A549 (cell line): ENCODE measurements around the gene GTF3A. TPM values are rescaled to one million over a fixed set of nuclear protein-coding genes. Genes with fewer than 3 reads are reported as not detected.

Source experiments
- ATAC-seq, 2 experiments: fragments of 200-7000 bp in 1 of 2; fragments of >200 bp in 1 of 2; cut with Nextera tagmentation in 1 of 2; cut with Tn5 transposase in 1 of 2; 3 replicates each; pipeline versions ENCODE4 v1.8.0 to v1.9.1; 2018 to 2020; ENCODE audit warnings: mild to moderate bottlenecking in 1 of 2, moderate library complexity in 1 of 2
- CTCF ChIA-PET: fragments of 300-600 bp; sonication (Branson Sonifier 250); formaldehyde crosslinking; extraction: SDS; loops from one replicate; lab custom pipeline; 2021; ENCODE audit warnings: antibody characterized with exemption, inconsistent platforms; lab: Yijun Ruan, JAX
- POLR2A ChIA-PET: fragments of 350-600 bp; formaldehyde crosslinking; extraction: SDS; loops from one replicate; lab custom pipeline; 2021; ENCODE audit warnings: antibody characterized with exemption, inconsistent platforms; lab: Yijun Ruan, JAX
- DNase-seq, 2 experiments: peaks; one replicate each; pipeline versions ENCODE4 v3.0.0 to v3.0.0-alpha.2; 2011 to 2016; ENCODE audit warnings: low read depth in 1 of 2, low spot score in 1 of 2
- FAIRE-seq: peaks from 2 replicates; lab custom pipeline; 2011; peaks lifted over from hg19 to GRCh38; lab: Jason Lieb, UNC
- H3K27ac ChIP-seq, 2 experiments: fragments of >200 bp; sonication (Bioruptor Twin); formaldehyde crosslinking; 3 replicates each; pipeline ENCODE4 v1.5.1; 2016 to 2017
- H3K4me1 ChIP-seq: fragments of >200 bp; sonication (Bioruptor Twin); formaldehyde crosslinking; 3 replicates; pipeline ENCODE4 v1.6.1; 2016
- H3K4me2 ChIP-seq: fragments of >200 bp; sonication (Bioruptor Twin); formaldehyde crosslinking; 3 replicates; pipeline ENCODE4 v1.6.1; 2016
- H3K4me3 ChIP-seq: fragments of >200 bp; sonication (Bioruptor Twin); formaldehyde crosslinking; 3 replicates; pipeline ENCODE4 v1.5.1; 2016
- H3K9me3 ChIP-seq: fragments of >200 bp; sonication (Bioruptor Twin); formaldehyde crosslinking; 3 replicates; pipeline ENCODE4 v1.6.1; 2016
- BCL3 ChIP-seq: fragments of >200 bp; sonication (Bioruptor Twin); formaldehyde crosslinking; IDR thresholded peaks from 3 replicates; pipeline ENCODE4 v1.6.1; 2016
- BHLHE40 ChIP-seq: IDR thresholded peaks from 2 replicates; pipeline ENCODE4 v1.6.1; 2012; ENCODE audit warnings: low read depth, low read length, inconsistent platforms
- CBX2 ChIP-seq: fragments of 200-600 bp; sonication (generic); IDR thresholded peaks from 2 replicates; pipeline ENCODE4 v1.6.1; 2016; ENCODE audit warnings: low read depth, mild to moderate bottlenecking, borderline replicate concordance
- CBX8 ChIP-seq: fragments of 200-600 bp; sonication (generic); IDR thresholded peaks from 2 replicates; pipeline ENCODE4 v1.6.1; 2016
- CHD2 ChIP-seq: fragments of 150-350 bp; IDR thresholded peaks from 2 replicates; pipeline ENCODE4 v1.6.1; 2014; ENCODE audit warnings: low read length; ENCODE audit not compliant: partially characterized antibody
- E2F6 ChIP-seq: IDR thresholded peaks from 2 replicates; pipeline ENCODE4 v1.6.1; 2012; ENCODE audit warnings: low read depth, borderline replicate concordance
- EHMT2 ChIP-seq: fragments of 200-600 bp; sonication (generic); IDR thresholded peaks from 2 replicates; pipeline ENCODE4 v1.6.1; 2016; ENCODE audit warnings: antibody characterized with exemption, low read depth, mild to moderate bottlenecking, moderate library complexity
- ELK1 ChIP-seq: fragments of 150-350 bp; IDR thresholded peaks from 2 replicates; pipeline ENCODE4 v1.6.1; 2014; ENCODE audit warnings: low read depth, mild to moderate bottlenecking, low read length
- ESRRA ChIP-seq: fragments of 150-350 bp; IDR thresholded peaks from 2 replicates; pipeline ENCODE4 v1.6.1; 2014; ENCODE audit warnings: mild to moderate bottlenecking, low read length, borderline replicate concordance
- FOSL2 ChIP-seq, 2 experiments: fragments of 450-650 bp in 1 of 2; fragments of >200 bp in 1 of 2; sonication (Bioruptor Twin) in 1 of 2; formaldehyde crosslinking; IDR thresholded peaks; 2 replicates each; pipeline versions ENCODE4 v1.5.0 to v1.6.1; 2016 to 2020; ENCODE audit warnings: mild to moderate bottlenecking in 1 of 2, moderate library complexity in 1 of 2
- FOXS1 ChIP-seq: fragments of 250-450 bp; sonication (Bioruptor Pico); IDR thresholded peaks from 2 replicates; pipeline ENCODE4 v1.5.0; 2020; ENCODE audit warnings: mild to moderate bottlenecking, moderate library complexity
- GATA3 ChIP-seq: IDR thresholded peaks from 2 replicates; pipeline ENCODE4 v1.6.1; 2012; ENCODE audit warnings: borderline replicate concordance
- HDAC2 ChIP-seq: fragments of 200-600 bp; sonication (generic); IDR thresholded peaks from 2 replicates; pipeline ENCODE4 v1.6.1; 2016
- HES2 ChIP-seq: fragments of >200 bp; sonication (Bioruptor Twin); formaldehyde crosslinking; IDR thresholded peaks from 2 replicates; pipeline ENCODE4 v1.6.1; 2016
- JUN ChIP-seq, 2 experiments: fragments of >200 bp; sonication (Bioruptor Twin); formaldehyde crosslinking; IDR thresholded peaks; 2 replicates in 1 of 2; 3 replicates in 1 of 2; pipeline ENCODE4 v1.6.1; 2016 to 2017
- KDM1A ChIP-seq: fragments of 200-600 bp; sonication (generic); IDR thresholded peaks from 2 replicates; pipeline ENCODE4 v1.6.1; 2016; ENCODE audit warnings: low read depth, mild to moderate bottlenecking
- KDM5A ChIP-seq: fragments of 200-600 bp; sonication (generic); IDR thresholded peaks from 2 replicates; pipeline ENCODE4 v1.6.1; 2016; ENCODE audit warnings: antibody characterized with exemption, mild to moderate bottlenecking
- MAX ChIP-seq: IDR thresholded peaks from 2 replicates; pipeline ENCODE4 v1.6.1; 2012
- MYC ChIP-seq: IDR thresholded peaks from 2 replicates; pipeline ENCODE4 v1.6.1; 2012; ENCODE audit warnings: mild to moderate bottlenecking, inconsistent platforms, low read length, improper control_type of control experiment, borderline replicate concordance
- NR3C1 ChIP-seq: fragments of >200 bp; sonication (Bioruptor Twin); formaldehyde crosslinking; IDR thresholded peaks from 3 replicates; pipeline ENCODE4 v1.6.1; 2017
- PBX3 ChIP-seq: IDR thresholded peaks from 2 replicates; pipeline ENCODE4 v1.6.1; 2012
- POLR2AphosphoS2 ChIP-seq: conservative IDR thresholded peaks from 2 replicates; pipeline ENCODE4 v1.6.1; 2012; ENCODE audit warnings: low read length, improper control_type of control experiment, inconsistent platforms
- RCOR1 ChIP-seq: fragments of 150-350 bp; IDR thresholded peaks from 2 replicates; pipeline ENCODE4 v1.6.1; 2014; ENCODE audit warnings: antibody characterized with exemption, low read length, low read depth
- RFX5 ChIP-seq: fragments of 450-650 bp; IDR thresholded peaks from 2 replicates; pipeline ENCODE4 v1.7.1; 2014; ENCODE audit warnings: antibody characterized with exemption, mild to moderate bottlenecking, moderate library complexity
- SMC3 ChIP-seq: fragments of >200 bp; sonication (Bioruptor Twin); formaldehyde crosslinking; IDR thresholded peaks from 3 replicates; pipeline ENCODE4 v1.6.1; 2018; ENCODE audit warnings: inconsistent platforms
- TFCP2L1 ChIP-seq: fragments of 250-450 bp; sonication (Bioruptor Pico); IDR thresholded peaks from 2 replicates; pipeline ENCODE4 v1.5.0; 2021; ENCODE audit warnings: mild to moderate bottlenecking
- USF2 ChIP-seq: fragments of 450-650 bp; IDR thresholded peaks from 2 replicates; pipeline ENCODE4 v1.6.1; 2014; ENCODE audit warnings: antibody characterized with exemption
- ZNF302 ChIP-seq: fragments of 250-450 bp; sonication (Bioruptor Pico); IDR thresholded peaks from 2 replicates; pipeline ENCODE4 v1.9.0; 2021; ENCODE audit warnings: inconsistent platforms, mild to moderate bottlenecking, moderate library complexity
- ZSCAN20 ChIP-seq: fragments of 250-450 bp; sonication (Bioruptor Pico); IDR thresholded peaks from 2 replicates; pipeline ENCODE4 v1.8.0; 2022; ENCODE audit warnings: mild to moderate bottlenecking, moderate library complexity
- WGBS: methylation state at CpG from one replicate; pipeline ENCODE4 v1.1.6; 2017; ENCODE audit errors: missing lambda C conversion rate; 5-methylcytosine and 5-hydroxymethylcytosine counted together
- polyA plus RNA-seq, 4 experiments: library from polyadenylated mRNA; depleted of rRNA in 3 of 4; stranded (reverse); fragments of >200 nt; fragmentation: RNase III in 1 of 4; extraction: RNeasy Plus Mini Kit Qiagen cat#74134 plus additional on column Dnase treatment in 1 of 4; gene quantifications; 2 replicates in 3 of 4; 3 replicates in 1 of 4; pipeline ENCODE4 v1.2.3, GENCODE V29; 2011 to 2017

Gene GTF3A
- polyA plus RNA-seq, 2 of the 4 experiments (the other 2 are of a cell fraction) = 93.1 to 132 TPM

GRCh38 chr13:27463500-27463899 lies 39.1 kb downstream of the GTF3A start:
- POLR2A ChIA-PET = no interaction called here
- 80% methylated on average over 1 of the region's 6 CpGs for WGBS
- ATAC-seq (no peak), FAIRE-seq (no peak), DNase-seq (no peak)
- H3K9me3 ChIP-seq = no peaks in the 10 kb centered on the region
- TF ChIP-seq GATA3 (no peak), KDM5A (no peak), KDM1A (no peak), PBX3 (no peak), BHLHE40 (no peak), RCOR1 (no peak), RFX5 (no peak), USF2 (no peak), ELK1 (no peak), HDAC2 (no peak), ZNF302 (CRISPR knock-in tag) (no peak), NR3C1 (no peak), E2F6 (no peak), CBX2 (no peak), JUN (IDR thresholded peaks at IDR 0.05) (no peak), MAX (no peak), ESRRA (no peak), SMC3 (no peak)
- no peak overlapping the region for H3K4me2 ChIP-seq
- no peak overlapping the region for H3K4me3 ChIP-seq
- H3K27ac ChIP-seq = no peak overlapping the region
- CTCF ChIA-PET = no interaction called here
- no peaks in the 10 kb centered on the region for H3K4me1 ChIP-seq

GRCh38 chr13:27465611-27466010 lies 41.2 kb downstream of the GTF3A start:
- ATAC-seq (no peak), DNase-seq (no peak), FAIRE-seq (no peak)
- POLR2A ChIA-PET = no interaction called here
- Histone ChIP-seq H3K27ac (no peak overlapping the region), H3K4me1 (no peaks in the 10 kb centered on the region), H3K9me3 (no peaks in the 10 kb centered on the region), H3K4me2 (no peak overlapping the region), H3K4me3 (no peak overlapping the region)
- CTCF ChIA-PET = interaction anchor here (0.8 to 1.2 kb wide), 2 partner anchors 17 to 90 kb away, joined by 3 read pairs; no protein-coding TSS in a partner anchor
- TF ChIP-seq ZSCAN20 (CRISPR knock-in tag) (no peak), KDM5A (no peak), TFCP2L1 (no peak), EHMT2 (no peak), FOSL2 (IDR thresholded peaks at IDR 0.05) (no peak), FOSL2 (CRISPR knock-in tag; IDR thresholded peaks at IDR 0.05) (no peak), CHD2 (no peak), BCL3 (no peak), KDM1A (no peak), PBX3 (no peak), FOXS1 (no peak), CBX8 (no peak), POLR2AphosphoS2 (no peak), RFX5 (no peak), MYC (no peak), HDAC2 (no peak), ESRRA (no peak), BHLHE40 (no peak), HES2 (no peak)
- WGBS = 49% methylated on average over 5 of the region's 5 CpGs
